Skin epidermis (tissue), 12 donors: ENCODE measurements around the gene ZFHX3.
A peak's percentile ranks its signal among the peaks of the same experiment; 100 is the strongest.

Experiments
- H3K27ac ChIP-seq, 21 experiments: fragments of 200-600 bp; sonication (generic) in 11 of 21; one replicate each; pipeline ENCODE4 v1.5.0; 2020; ENCODE audit warnings: mild to moderate bottlenecking in 3 of 21, inconsistent platforms in 2 of 21, moderate library complexity in 2 of 21
- H3K4me3 ChIP-seq, 7 experiments: fragments of 200-600 bp; sonication (generic) in 2 of 7; one replicate each; pipeline ENCODE4 v1.5.0; 2020; ENCODE audit warnings: inconsistent platforms in 2 of 7, mild to moderate bottlenecking in 2 of 7, moderate library complexity in 1 of 7

ZFHX3 gene

GRCh38 chr16:72903176-72903575, 144.8 kb downstream of the ZFHX3 start:
- no peak overlapping the region for H3K27ac ChIP-seq
- H3K4me3 ChIP-seq, result no peak overlapping the region

- Histone ChIP-seq H3K27ac (no peak overlapping the region), H3K4me3 (no peak overlapping the region)
Observed at GRCh38 chr16:72902206-72902605, 145.7 kb downstream of the ZFHX3 start.

GRCh38 chr16:72901000-72901627, 146.8 kb downstream of the ZFHX3 start:
- H3K27ac ChIP-seq, result no peak overlapping the region
- no peak overlapping the region for H3K4me3 ChIP-seq

GRCh38 chr16:72898216-72898825, 149.6 kb downstream of the ZFHX3 start:
- Histone ChIP-seq H3K4me3 (no peak overlapping the region), H3K27ac (no peak overlapping the region)

- Histone ChIP-seq H3K27ac (no peak overlapping the region), H3K4me3 (no peak overlapping the region)
Observed at GRCh38 chr16:72897707-72898106, 150.2 kb downstream of the ZFHX3 start.

- no peak overlapping the region for H3K4me3 ChIP-seq
Observed at GRCh38 chr16:72896485-72897118, 151.3 kb downstream of the ZFHX3 start.

GRCh38 chr16:72895951-72896350, 152.0 kb downstream of the ZFHX3 start:
- peak overlapping the region in 1 of 21 experiments; percentile 2 for H3K27ac ChIP-seq
- H3K4me3 ChIP-seq, result no peak overlapping the region

More at GRCh38 chr16:72896485-72897118, 151.3 kb downstream of the ZFHX3 start:
- H3K27ac ChIP-seq, result peak overlapping the region in 1 of 21 experiments; percentile 2

GRCh38 chr16:72894293-72895151, 153.4 kb downstream of the ZFHX3 start:
- Histone ChIP-seq H3K4me3 (no peak overlapping the region), H3K27ac (peak overlapping the region in 5 of 21 experiments; percentile 8 to 57 (median 27))

GRCh38 chr16:72891291-72892227, 156.4 kb downstream of the ZFHX3 start:
- Histone ChIP-seq H3K4me3 (no peak overlapping the region), H3K27ac (no peak overlapping the region)

GRCh38 chr16:72890587-72890986, 157.3 kb downstream of the ZFHX3 start:
- no peak overlapping the region for H3K27ac ChIP-seq
- no peak overlapping the region for H3K4me3 ChIP-seq

GRCh38 chr16:72889616-72890582, 158.0 kb downstream of the ZFHX3 start:
- H3K27ac ChIP-seq, result no peak overlapping the region
- H3K4me3 ChIP-seq, result no peak overlapping the region

- H3K4me3 ChIP-seq, result no peak overlapping the region
Observed at GRCh38 chr16:72887537-72887936, 160.4 kb downstream of the ZFHX3 start.

GRCh38 chr16:72886346-72886974, 161.5 kb downstream of the ZFHX3 start:
- no peak overlapping the region for H3K27ac ChIP-seq
- H3K4me3 ChIP-seq, result no peak overlapping the region

More at GRCh38 chr16:72887537-72887936, 160.4 kb downstream of the ZFHX3 start:
- H3K27ac ChIP-seq, result no peak overlapping the region

GRCh38 chr16:72884573-72884972, 163.4 kb downstream of the ZFHX3 start:
- no peak overlapping the region for H3K27ac ChIP-seq
- no peak overlapping the region for H3K4me3 ChIP-seq

- H3K27ac ChIP-seq, result no peak overlapping the region
- no peak overlapping the region for H3K4me3 ChIP-seq
Observed at GRCh38 chr16:72884037-72884436, 163.9 kb downstream of the ZFHX3 start.

- Histone ChIP-seq H3K27ac (no peak overlapping the region), H3K4me3 (no peak overlapping the region)
Observed at GRCh38 chr16:72879846-72880245, 168.1 kb downstream of the ZFHX3 start.
